PC-3 (cell line): ENCODE measurements around the gene FCN3.

Source experiments
- EZH2 ChIP-seq: fragments of 300-600 bp; sonication (generic); IDR thresholded peaks from one replicate; pipeline ENCODE4 v1.6.1; 2017; ENCODE audit warnings: antibody characterized with exemption, mild to moderate bottlenecking, low read length; ENCODE audit not compliant: unreplicated experiment
- EZH2phosphoT487 ChIP-seq: fragments of 300-600 bp; sonication (generic); IDR thresholded peaks from 2 replicates; pipeline ENCODE4 v1.6.1; 2018; ENCODE audit warnings: mild to moderate bottlenecking, antibody characterized with exemption, low read length, borderline replicate concordance
- TF ChIP-seq, protein P1 (sequence below): fragments of 300-600 bp; sonication (generic); conservative IDR thresholded peaks from 2 replicates; pipeline ENCODE4 v1.5.1; 2017; ENCODE audit warnings: antibody characterized with exemption, low read depth, mild to moderate bottlenecking, low read length

DNA sequence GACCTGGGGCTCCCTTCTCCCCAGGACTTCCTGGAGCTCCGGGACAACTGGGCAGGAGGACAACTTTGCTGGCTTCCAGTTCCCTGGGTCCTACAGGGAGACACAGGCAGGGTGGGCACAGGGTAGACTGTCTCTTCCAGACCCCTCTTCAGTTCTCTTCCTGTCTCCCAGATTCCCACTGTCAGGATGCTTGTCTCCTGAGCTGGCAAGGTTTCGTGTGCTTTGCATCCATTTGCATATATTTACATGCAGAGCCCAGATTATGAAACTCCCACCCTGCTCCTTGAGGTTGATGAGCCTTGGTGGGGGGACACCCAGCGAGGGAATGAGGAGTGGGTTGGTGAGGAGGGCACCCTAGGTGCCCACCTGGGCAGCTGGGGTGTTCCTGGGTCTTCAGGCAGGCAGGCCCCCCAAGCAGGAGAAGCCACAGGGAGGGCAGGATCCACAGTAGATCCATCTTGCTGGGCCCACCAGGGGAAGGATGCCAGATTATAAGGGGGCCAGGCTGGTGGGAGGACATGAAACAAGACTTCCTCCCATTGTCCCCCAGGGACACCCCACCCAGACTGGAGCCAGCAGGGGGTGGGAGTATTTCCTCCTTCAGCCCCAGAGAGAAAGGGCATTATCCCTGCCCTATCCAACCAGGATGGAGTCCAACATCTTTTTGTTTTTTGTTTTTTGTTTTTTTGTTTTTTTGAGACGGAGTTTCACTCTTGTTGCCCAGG lies at the start of gene FCN3:
- TF ChIP-seq, protein P1, sequence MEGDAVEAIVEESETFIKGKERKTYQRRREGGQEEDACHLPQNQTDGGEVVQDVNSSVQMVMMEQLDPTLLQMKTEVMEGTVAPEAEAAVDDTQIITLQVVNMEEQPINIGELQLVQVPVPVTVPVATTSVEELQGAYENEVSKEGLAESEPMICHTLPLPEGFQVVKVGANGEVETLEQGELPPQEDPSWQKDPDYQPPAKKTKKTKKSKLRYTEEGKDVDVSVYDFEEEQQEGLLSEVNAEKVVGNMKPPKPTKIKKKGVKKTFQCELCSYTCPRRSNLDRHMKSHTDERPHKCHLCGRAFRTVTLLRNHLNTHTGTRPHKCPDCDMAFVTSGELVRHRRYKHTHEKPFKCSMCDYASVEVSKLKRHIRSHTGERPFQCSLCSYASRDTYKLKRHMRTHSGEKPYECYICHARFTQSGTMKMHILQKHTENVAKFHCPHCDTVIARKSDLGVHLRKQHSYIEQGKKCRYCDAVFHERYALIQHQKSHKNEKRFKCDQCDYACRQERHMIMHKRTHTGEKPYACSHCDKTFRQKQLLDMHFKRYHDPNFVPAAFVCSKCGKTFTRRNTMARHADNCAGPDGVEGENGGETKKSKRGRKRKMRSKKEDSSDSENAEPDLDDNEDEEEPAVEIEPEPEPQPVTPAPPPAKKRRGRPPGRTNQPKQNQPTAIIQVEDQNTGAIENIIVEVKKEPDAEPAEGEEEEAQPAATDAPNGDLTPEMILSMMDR = no peak
- TF ChIP-seq EZH2 (no peak), EZH2phosphoT487 (no peak)
